Fibroblast of lung (primary cell): Measurements from ENCODE around the gene CIAO2B. TPM values are rescaled to one million over a fixed set of nuclear protein-coding genes. Genes with fewer than 3 reads are reported as not detected.

ENCODE experiments used
- DNase-seq, 2 donors: peaks; one replicate each; pipeline versions ENCODE4 v3.0.0 to v3.0.0-alpha.2; 2010; ENCODE audit warnings: low read depth in 2 of 2
- H2AFZ ChIP-seq: 2 replicates; pipeline ENCODE4 v1.5.1; 2012; ENCODE audit warnings: low read length, control low read depth, inconsistent platforms
- H3K27ac ChIP-seq: 2 replicates; pipeline ENCODE4 v1.5.1; 2011; ENCODE audit warnings: low read length, control low read depth; ENCODE audit not compliant: insufficient read depth
- H3K27me3 ChIP-seq: 2 replicates; pipeline ENCODE4 v1.5.1; 2011; ENCODE audit warnings: mild to moderate bottlenecking, low read length; ENCODE audit not compliant: control insufficient read depth, insufficient read depth
- H3K36me3 ChIP-seq: 2 replicates; pipeline ENCODE4 v1.5.1; 2011; ENCODE audit warnings: low read length; ENCODE audit not compliant: control insufficient read depth, insufficient read depth
- H3K4me1 ChIP-seq: 2 replicates; pipeline ENCODE4 v1.5.1; 2011; ENCODE audit warnings: low read length; ENCODE audit not compliant: control insufficient read depth, insufficient read depth; ENCODE audit errors: extremely low read depth
- H3K4me2 ChIP-seq: 2 replicates; pipeline ENCODE4 v1.5.1; 2011; ENCODE audit warnings: low read length, control low read depth; ENCODE audit not compliant: insufficient read depth; ENCODE audit errors: extremely low read depth
- H3K4me3 ChIP-seq, 4 experiments: fragments of 200-600 bp in 1 of 4; sonication (generic) in 1 of 4; replicated peaks in 1 of 4; 2 replicates each; pipeline ENCODE4 v1.5.1; 2011 to 2016; ENCODE audit warnings: low read length in 4 of 4, low read depth in 3 of 4, mild to moderate bottlenecking in 3 of 4, control low read depth in 2 of 4, inconsistent platforms in 1 of 4, mixed read lengths in 1 of 4; ENCODE audit not compliant: insufficient read depth in 1 of 4; ENCODE audit errors: control extremely low read depth in 1 of 4
- H3K79me2 ChIP-seq: 2 replicates; pipeline ENCODE4 v1.5.1; 2012; ENCODE audit warnings: mild to moderate bottlenecking, low read length, inconsistent platforms; ENCODE audit not compliant: control insufficient read depth, insufficient read depth
- H3K9ac ChIP-seq: 2 replicates; pipeline ENCODE4 v1.5.1; 2011; ENCODE audit warnings: mild to moderate bottlenecking, low read length, control low read depth; ENCODE audit not compliant: insufficient read depth
- H3K9me3 ChIP-seq: 2 replicates; pipeline ENCODE4 v1.5.1; 2012; ENCODE audit warnings: low read depth, low read length; ENCODE audit not compliant: control insufficient read depth, insufficient read depth
- H4K20me1 ChIP-seq: 2 replicates; pipeline ENCODE4 v1.5.1; 2011; ENCODE audit warnings: low read length; ENCODE audit not compliant: control insufficient read depth, insufficient read depth; ENCODE audit errors: extremely low read depth
- CTCF ChIP-seq, 2 donors: IDR thresholded peaks in 1 of 2; conservative IDR thresholded peaks in 1 of 2; 1 replicate in 1 of 2; 2 replicates in 1 of 2; pipeline ENCODE4 v1.5.1; 2011 to 2012; ENCODE audit warnings: low read length in 2 of 2, control low read depth in 1 of 2, inconsistent platforms in 1 of 2, low read depth in 1 of 2, mild to moderate bottlenecking in 1 of 2
- EZH2 ChIP-seq: IDR thresholded peaks from 2 replicates; pipeline ENCODE4 v1.5.1; 2012; ENCODE audit warnings: low read length, control low read depth, mild to moderate bottlenecking; ENCODE audit errors: missing control alignments
- polyA plus RNA-seq, 2 donors: library from polyadenylated mRNA; depleted of rRNA in 1 of 2; stranded (reverse) in 1 of 2; unstranded in 1 of 2; fragments of >200 nt; gene quantifications; 2 replicates each; pipeline ENCODE4 v1.2.1, GENCODE V29; 2011 to 2012; ENCODE audit warnings: missing spikeins in 1 of 2
- total RNA-seq: library from RNA; depleted of rRNA; stranded (reverse); fragments of >200 nt; gene quantifications from 2 replicates; pipeline ENCODE4 v1.2.1, GENCODE V29; 2014

CIAO2B gene
- total and polyA plus RNA-seq, 2 donors (not counting 1 experiment from before 2014, with no cell fraction given), result 115 to 217 TPM

- no peaks in the 10 kb centered on the region for H3K9me3 ChIP-seq
- H2AFZ ChIP-seq, result no peak overlapping the region
- H3K27me3 ChIP-seq, result peaks cover 4% of the 10 kb centered on the region
- H3K79me2 ChIP-seq, result no peaks in the 10 kb centered on the region
- DNase-seq, result no peak
- H4K20me1 ChIP-seq, result no peaks in the 10 kb centered on the region
- TF ChIP-seq EZH2 (no peak), CTCF (conservative IDR thresholded peaks at IDR 0.05 in 1 of 2, IDR thresholded peaks at IDR 0.05 in 1 of 2; ENCODE audit: low read depth in 1 of 2, low read length in 2 of 2) (no peak)
- no peak overlapping the region for H3K4me2 ChIP-seq
- H3K4me3 ChIP-seq, result no peak overlapping the region
- no peak overlapping the region for H3K9ac ChIP-seq
- no peak overlapping the region for H3K27ac ChIP-seq
- peaks cover 3% of the 10 kb centered on the region for H3K36me3 ChIP-seq
- H3K4me1 ChIP-seq, result peaks cover 5% of the 10 kb centered on the region
These were observed 14.5 kb downstream of the CIAO2B start for GRCh38 chr16:66919569-66920298.

DNA sequence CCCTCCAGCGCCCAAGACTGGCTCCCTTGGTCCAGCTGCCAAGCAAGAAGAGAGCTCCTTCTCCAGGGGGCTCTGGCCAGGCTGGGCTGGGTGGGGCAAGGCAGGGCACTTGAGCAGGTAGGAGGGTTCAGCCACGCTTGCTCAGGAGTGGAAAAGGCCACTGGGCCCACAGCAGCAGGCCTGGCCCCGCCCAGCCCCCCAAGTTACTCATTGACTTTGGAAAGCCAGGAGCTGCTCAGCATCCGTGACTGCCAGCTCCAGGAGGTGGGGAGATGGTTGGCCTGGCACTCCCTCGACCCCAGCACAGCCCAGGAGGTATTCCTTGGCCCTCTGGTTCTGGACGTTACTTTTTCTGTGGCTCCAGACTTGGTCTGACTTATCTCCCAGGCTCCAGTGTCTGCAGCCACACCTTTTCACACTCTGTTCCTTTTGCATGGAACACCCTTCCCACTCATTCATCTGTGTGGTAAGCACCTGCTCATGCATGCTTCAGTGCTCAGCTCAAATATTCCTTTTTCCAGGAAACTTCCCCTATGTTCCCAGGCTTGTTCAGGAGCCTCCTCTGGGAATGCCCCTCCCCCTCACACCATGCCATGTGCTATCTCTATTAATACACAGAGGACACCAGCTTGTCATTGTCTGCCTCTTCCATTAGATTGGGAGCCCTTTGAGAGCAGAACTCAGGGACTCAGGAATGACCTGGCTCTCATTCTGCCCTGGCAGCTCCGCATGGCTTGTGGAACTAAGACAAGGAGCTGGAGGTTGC lies 15.2 kb downstream of the CIAO2B start, which contains the start of gene CDH16:
CDH16 (minus strand) TSS at position 83 of the 766 bp plus-strand sequence. CDS start 820 bp downstream, outside the sequence.
- no peaks in the 10 kb centered on the region for H3K79me2 ChIP-seq
- no peak within 1 kb of the TSS for H3K4me2 ChIP-seq
- peaks cover 3% of the 10 kb centered on the region for H3K36me3 ChIP-seq
- no peak within 1 kb of the TSS for H3K4me3 ChIP-seq
- H3K9me3 ChIP-seq, result no peaks in the 10 kb centered on the region
- no peak within 1 kb of the TSS for H3K27ac ChIP-seq
- no peak within 1 kb of the TSS for H3K9ac ChIP-seq
- peaks cover 8% of the 10 kb centered on the region for H3K27me3 ChIP-seq
- no peaks in the 10 kb centered on the region for H4K20me1 ChIP-seq
- TF ChIP-seq CTCF (conservative IDR thresholded peaks at IDR 0.05 in 1 of 2, IDR thresholded peaks at IDR 0.05 in 1 of 2; ENCODE audit: low read depth in 1 of 2, low read length in 2 of 2) (no peak), EZH2 (no peak)
- no peak within 1 kb of the TSS for H2AFZ ChIP-seq
- peaks cover 4% of the 10 kb centered on the region for H3K4me1 ChIP-seq
- DNase-seq, result no peak

DNA sequence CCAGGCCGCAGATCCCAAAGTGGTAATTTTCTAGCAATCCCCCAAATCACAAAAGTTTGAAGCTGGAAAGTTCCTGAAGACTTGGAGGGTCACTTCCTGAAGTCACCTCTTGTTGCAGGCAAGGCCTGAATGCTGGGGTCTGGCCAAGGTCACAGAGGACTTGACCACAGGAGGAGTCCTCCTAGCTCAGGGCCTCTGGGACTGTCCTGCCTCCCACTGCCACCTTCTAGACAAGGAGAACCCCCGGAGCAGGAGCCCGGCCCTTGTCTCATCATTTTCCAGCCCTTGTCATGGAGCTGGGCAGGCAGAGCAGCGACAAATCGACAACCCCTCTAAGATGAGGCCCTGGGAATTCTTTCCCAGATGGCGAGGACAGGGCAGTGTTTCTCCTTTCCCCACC lies 15.8 kb downstream of the CIAO2B start:
- TF ChIP-seq EZH2 (no peak), CTCF (conservative IDR thresholded peaks at IDR 0.05 in 1 of 2, IDR thresholded peaks at IDR 0.05 in 1 of 2; ENCODE audit: low read depth in 1 of 2, low read length in 2 of 2) (no peak)
- no peak overlapping the region for H3K9ac ChIP-seq
- no peak for DNase-seq
- H3K4me1 ChIP-seq, result peaks cover 3% of the 10 kb centered on the region
- H3K36me3 ChIP-seq, result peaks cover 3% of the 10 kb centered on the region
- no peaks in the 10 kb centered on the region for H3K9me3 ChIP-seq
- no peaks in the 10 kb centered on the region for H3K79me2 ChIP-seq
- no peaks in the 10 kb centered on the region for H4K20me1 ChIP-seq
- no peak overlapping the region for H3K4me3 ChIP-seq
- H3K27ac ChIP-seq, result no peak overlapping the region
- no peak overlapping the region for H2AFZ ChIP-seq
- H3K27me3 ChIP-seq, result peaks cover 6% of the 10 kb centered on the region
- H3K4me2 ChIP-seq, result no peak overlapping the region
